Ishikawa (cell line): Measurements from ENCODE around the gene TOR4A.

ENCODE experiments used
- CEBPB ChIP-seq: IDR thresholded peaks from 2 replicates; pipeline ENCODE4 v1.6.1; 2012
- CREB1 ChIP-seq: IDR thresholded peaks from 2 replicates; pipeline ENCODE4 v1.6.1; 2012; ENCODE audit warnings: low read depth
- EGR1 ChIP-seq: IDR thresholded peaks from 2 replicates; pipeline ENCODE4 v1.6.1; 2012
- EP300 ChIP-seq: IDR thresholded peaks from 2 replicates; pipeline ENCODE4 v1.6.1; 2012; ENCODE audit warnings: borderline replicate concordance
- FOXM1 ChIP-seq: IDR thresholded peaks from 2 replicates; pipeline ENCODE4 v1.6.1; 2012; ENCODE audit warnings: low read depth, borderline replicate concordance
- NFIC ChIP-seq: IDR thresholded peaks from 2 replicates; pipeline ENCODE4 v1.6.1; 2012
- RAD21 ChIP-seq: IDR thresholded peaks from 2 replicates; pipeline ENCODE4 v1.6.1; 2012; ENCODE audit warnings: low read depth
- TAF1 ChIP-seq: IDR thresholded peaks from 2 replicates; pipeline ENCODE4 v1.6.1; 2012; ENCODE audit warnings: low read depth, mild to moderate bottlenecking
- TCF12 ChIP-seq: IDR thresholded peaks from 2 replicates; pipeline ENCODE4 v1.6.1; 2012; ENCODE audit warnings: low read depth
- ZBTB7A ChIP-seq: IDR thresholded peaks from 2 replicates; pipeline ENCODE4 v1.6.1; 2012; ENCODE audit warnings: low read depth
- TF ChIP-seq, protein P1 (sequence below): IDR thresholded peaks from 2 replicates; pipeline ENCODE4 v1.6.1; 2012
- TF ChIP-seq, protein P2 (sequence below): IDR thresholded peaks from 2 replicates; pipeline ENCODE4 v1.6.1; 2012; ENCODE audit warnings: low read depth, mild to moderate bottlenecking
- TF ChIP-seq, protein P3 (sequence below): IDR thresholded peaks from 2 replicates; pipeline ENCODE4 v1.6.1; 2012

DNA sequence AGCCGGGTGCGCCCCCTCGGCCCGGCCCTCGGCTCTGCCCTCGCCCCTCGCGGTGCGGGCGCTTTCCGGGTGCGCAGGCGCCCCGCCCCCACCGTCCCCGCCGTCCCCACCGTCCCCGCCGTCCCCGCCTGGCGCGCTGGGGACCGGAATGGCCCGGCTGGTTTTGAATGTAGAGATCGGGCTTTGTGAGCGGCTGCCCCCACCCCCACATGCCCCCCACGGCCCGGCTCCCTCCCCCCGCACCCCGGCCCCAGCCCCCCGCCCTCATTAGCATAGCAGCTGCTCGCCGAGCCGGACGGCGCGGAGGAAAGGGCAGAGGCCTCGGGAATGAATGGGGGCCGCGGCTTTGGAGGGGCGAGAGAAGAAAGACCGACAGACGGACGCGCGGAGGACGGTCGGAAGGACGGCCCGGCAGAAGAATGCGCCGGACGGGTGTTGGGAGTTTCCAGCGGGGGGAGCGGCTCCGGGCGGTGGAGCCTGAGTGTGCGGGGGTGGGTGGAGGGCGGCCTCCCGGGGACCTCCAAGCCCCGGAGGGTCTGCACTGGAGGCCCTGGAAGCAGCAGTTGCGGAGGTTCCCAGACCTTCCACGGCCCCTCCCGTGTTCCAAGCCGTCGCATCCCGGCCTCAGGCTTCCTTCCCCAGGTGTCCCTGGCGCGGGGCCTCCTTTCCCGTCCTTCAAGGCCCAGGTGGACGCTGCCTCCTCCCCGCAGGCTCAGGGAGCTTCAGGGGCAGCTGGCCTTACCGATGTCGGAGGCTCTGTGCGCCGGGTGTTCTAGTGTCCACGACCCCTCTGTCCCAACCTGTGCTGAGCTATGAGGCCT, 18.5 kb downstream of the TOR4A start:
- TF ChIP-seq NFIC = no peak
- no peak for TF ChIP-seq TAF1
- TF ChIP-seq, protein P1, sequence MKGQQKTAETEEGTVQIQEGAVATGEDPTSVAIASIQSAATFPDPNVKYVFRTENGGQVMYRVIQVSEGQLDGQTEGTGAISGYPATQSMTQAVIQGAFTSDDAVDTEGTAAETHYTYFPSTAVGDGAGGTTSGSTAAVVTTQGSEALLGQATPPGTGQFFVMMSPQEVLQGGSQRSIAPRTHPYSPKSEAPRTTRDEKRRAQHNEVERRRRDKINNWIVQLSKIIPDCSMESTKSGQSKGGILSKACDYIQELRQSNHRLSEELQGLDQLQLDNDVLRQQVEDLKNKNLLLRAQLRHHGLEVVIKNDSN = no peak
- TF ChIP-seq RAD21 = no peak
- TF ChIP-seq, protein P2, sequence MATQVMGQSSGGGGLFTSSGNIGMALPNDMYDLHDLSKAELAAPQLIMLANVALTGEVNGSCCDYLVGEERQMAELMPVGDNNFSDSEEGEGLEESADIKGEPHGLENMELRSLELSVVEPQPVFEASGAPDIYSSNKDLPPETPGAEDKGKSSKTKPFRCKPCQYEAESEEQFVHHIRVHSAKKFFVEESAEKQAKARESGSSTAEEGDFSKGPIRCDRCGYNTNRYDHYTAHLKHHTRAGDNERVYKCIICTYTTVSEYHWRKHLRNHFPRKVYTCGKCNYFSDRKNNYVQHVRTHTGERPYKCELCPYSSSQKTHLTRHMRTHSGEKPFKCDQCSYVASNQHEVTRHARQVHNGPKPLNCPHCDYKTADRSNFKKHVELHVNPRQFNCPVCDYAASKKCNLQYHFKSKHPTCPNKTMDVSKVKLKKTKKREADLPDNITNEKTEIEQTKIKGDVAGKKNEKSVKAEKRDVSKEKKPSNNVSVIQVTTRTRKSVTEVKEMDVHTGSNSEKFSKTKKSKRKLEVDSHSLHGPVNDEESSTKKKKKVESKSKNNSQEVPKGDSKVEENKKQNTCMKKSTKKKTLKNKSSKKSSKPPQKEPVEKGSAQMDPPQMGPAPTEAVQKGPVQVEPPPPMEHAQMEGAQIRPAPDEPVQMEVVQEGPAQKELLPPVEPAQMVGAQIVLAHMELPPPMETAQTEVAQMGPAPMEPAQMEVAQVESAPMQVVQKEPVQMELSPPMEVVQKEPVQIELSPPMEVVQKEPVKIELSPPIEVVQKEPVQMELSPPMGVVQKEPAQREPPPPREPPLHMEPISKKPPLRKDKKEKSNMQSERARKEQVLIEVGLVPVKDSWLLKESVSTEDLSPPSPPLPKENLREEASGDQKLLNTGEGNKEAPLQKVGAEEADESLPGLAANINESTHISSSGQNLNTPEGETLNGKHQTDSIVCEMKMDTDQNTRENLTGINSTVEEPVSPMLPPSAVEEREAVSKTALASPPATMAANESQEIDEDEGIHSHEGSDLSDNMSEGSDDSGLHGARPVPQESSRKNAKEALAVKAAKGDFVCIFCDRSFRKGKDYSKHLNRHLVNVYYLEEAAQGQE = no peak
- no peak for TF ChIP-seq EP300
- no peak for TF ChIP-seq EGR1
- TF ChIP-seq ZBTB7A = no peak
- TF ChIP-seq, protein P3, sequence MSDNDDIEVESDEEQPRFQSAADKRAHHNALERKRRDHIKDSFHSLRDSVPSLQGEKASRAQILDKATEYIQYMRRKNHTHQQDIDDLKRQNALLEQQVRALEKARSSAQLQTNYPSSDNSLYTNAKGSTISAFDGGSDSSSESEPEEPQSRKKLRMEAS = no peak
- TF ChIP-seq CEBPB = no peak
- no peak for TF ChIP-seq FOXM1
- TF ChIP-seq TCF12 = no peak
- TF ChIP-seq CREB1 = no peak
